ENCODE results near the gene RMDN2.

The RMDN2 gene

GRCh38 chr2:37881397-37881796 is 43.7 kb upstream of the RMDN2 start:
- H3K9ac ChIP-seq (ENCODE audit: low read length) = no peak overlapping the region
- no peak overlapping the region for H3K4me2 ChIP-seq (ENCODE audit: low read length)
- H3K27ac ChIP-seq (ENCODE audit: low read depth, low read length, poor library complexity, severe bottlenecking) = no peak overlapping the region
- no peak overlapping the region for H3K4me3 ChIP-seq (ENCODE audit: low read depth, low read length, poor library complexity, severe bottlenecking)
- H3K9me2 ChIP-seq (ENCODE audit: low read depth, low read length) = no peaks in the 10 kb centered on the region
- H3K4me1 ChIP-seq (ENCODE audit: insufficient read depth, low read length, severe bottlenecking) = no peaks in the 10 kb centered on the region
- H3K9me3 ChIP-seq (ENCODE audit: low read length) = no peaks in the 10 kb centered on the region
- 0 out of 2 replicates have a peak, but pooled peaks cover 4% of the 10 kb centered on the region for H3K27me3 ChIP-seq (ENCODE audit: insufficient read depth, low read length)
- no peaks in the 10 kb centered on the region for H3F3A ChIP-seq (ENCODE audit: insufficient read depth, low read length)
- H3K36me3 ChIP-seq (ENCODE audit: insufficient read depth, low read length) = no peaks in the 10 kb centered on the region
- no peak overlapping the region for H2AFZ ChIP-seq (ENCODE audit: low read length)
- TF ChIP-seq CTCF (IDR thresholded peaks at IDR 0.05; ENCODE audit: low read length) = no peak
- no peak for TF ChIP-seq EZH2 (IDR thresholded peaks at IDR 0.05; ENCODE audit: borderline replicate concordance, low read length)
- H4K20me1 ChIP-seq (ENCODE audit: insufficient read depth, low read length) = no peaks in the 10 kb centered on the region
- H3K79me2 ChIP-seq (ENCODE audit: insufficient read depth, low read length) = no peaks in the 10 kb centered on the region

- TF ChIP-seq EZH2 (IDR thresholded peaks at IDR 0.05; ENCODE audit: borderline replicate concordance, low read length) (no peak), CTCF (IDR thresholded peaks at IDR 0.05; ENCODE audit: low read length) (no peak)
- H4K20me1 ChIP-seq (ENCODE audit: insufficient read depth, low read length) = no peaks in the 10 kb centered on the region
- H3K4me1 ChIP-seq (ENCODE audit: insufficient read depth, low read length, severe bottlenecking) = no peaks in the 10 kb centered on the region
- H3K9me2 ChIP-seq (ENCODE audit: low read depth, low read length) = no peaks in the 10 kb centered on the region
- H3F3A ChIP-seq (ENCODE audit: insufficient read depth, low read length) = no peaks in the 10 kb centered on the region
- H3K9me3 ChIP-seq (ENCODE audit: low read length) = no peaks in the 10 kb centered on the region
- H3K9ac ChIP-seq (ENCODE audit: low read length) = no peak overlapping the region
- no peak overlapping the region for H3K4me2 ChIP-seq (ENCODE audit: low read length)
- no peaks in the 10 kb centered on the region for H3K79me2 ChIP-seq (ENCODE audit: insufficient read depth, low read length)
- no peak overlapping the region for H2AFZ ChIP-seq (ENCODE audit: low read length)
- no peaks in the 10 kb centered on the region for H3K36me3 ChIP-seq (ENCODE audit: insufficient read depth, low read length)
- H3K27me3 ChIP-seq (ENCODE audit: insufficient read depth, low read length) = 0 out of 2 replicates have a peak, but pooled peaks cover 4% of the 10 kb centered on the region
- H3K4me3 ChIP-seq (ENCODE audit: low read depth, low read length, poor library complexity, severe bottlenecking) = no peak overlapping the region
- H3K27ac ChIP-seq (ENCODE audit: low read depth, low read length, poor library complexity, severe bottlenecking) = no peak overlapping the region
Observed at GRCh38 chr2:37882036-37882435, 43.1 kb upstream of the RMDN2 start.

GRCh38 chr2:37883518-37883917 is 41.6 kb upstream of the RMDN2 start:
- H3F3A ChIP-seq (ENCODE audit: insufficient read depth, low read length) = no peaks in the 10 kb centered on the region
- H3K9me2 ChIP-seq (ENCODE audit: low read depth, low read length) = no peaks in the 10 kb centered on the region
- no peaks in the 10 kb centered on the region for H3K4me1 ChIP-seq (ENCODE audit: insufficient read depth, low read length, severe bottlenecking)
- H3K4me2 ChIP-seq (ENCODE audit: low read length) = no peak overlapping the region
- H3K27ac ChIP-seq (ENCODE audit: low read depth, low read length, poor library complexity, severe bottlenecking) = no peak overlapping the region
- no peaks in the 10 kb centered on the region for H3K9me3 ChIP-seq (ENCODE audit: low read length)
- no peaks in the 10 kb centered on the region for H4K20me1 ChIP-seq (ENCODE audit: insufficient read depth, low read length)
- no peaks in the 10 kb centered on the region for H3K36me3 ChIP-seq (ENCODE audit: insufficient read depth, low read length)
- H3K79me2 ChIP-seq (ENCODE audit: insufficient read depth, low read length) = no peaks in the 10 kb centered on the region
- H2AFZ ChIP-seq (ENCODE audit: low read length) = no peak overlapping the region
- peaks cover 4% of the 10 kb centered on the region; the same call in 1 of the 2 replicates for H3K27me3 ChIP-seq (ENCODE audit: insufficient read depth, low read length)
- no peak overlapping the region for H3K4me3 ChIP-seq (ENCODE audit: low read depth, low read length, poor library complexity, severe bottlenecking)
- no peak for TF ChIP-seq CTCF (IDR thresholded peaks at IDR 0.05; ENCODE audit: low read length)
- TF ChIP-seq EZH2 (IDR thresholded peaks at IDR 0.05; ENCODE audit: borderline replicate concordance, low read length) = no peak
- H3K9ac ChIP-seq (ENCODE audit: low read length) = no peak overlapping the region
